ENCODE measurements around the gene NFS1. TPM values are rescaled to one million over a fixed set of nuclear protein-coding genes. Genes with fewer than 3 reads are reported as not detected.

The NFS1 gene
- total RNA-seq, 4 donors from 2014 or later, result 21.1 to 45.5 (median 36.3) TPM

- intact Hi-C loops (cut with DNase I), result no loop called here
- no peak overlapping the region for H3K27ac ChIP-seq
- peaks cover 26 to 30% of the 10 kb centered on the region in 2 donors for H3K4me1 ChIP-seq
- H3K4me3 ChIP-seq (replicated peaks in 1 of 3), result no peak overlapping the region
- H3K27me3 ChIP-seq, result no peaks in the 10 kb centered on the region
- TF ChIP-seq POLR2A (IDR thresholded peaks at IDR 0.05), result no peak
- TF ChIP-seq CTCF (IDR thresholded peaks at IDR 0.05), result no peak
- WGBS, 2 donors, result 95 to 96% methylated on average over 7 to 11 of the region's 11 CpGs
- H3K36me3 ChIP-seq, result peaks cover 11 to 13% of the 10 kb centered on the region in 2 donors
- H3K9me3 ChIP-seq, result no peaks in the 10 kb centered on the region
- no peak for DNase-seq
Observed at GRCh38 chr20:35620818-35621559, 78.2 kb downstream of the NFS1 start.

GRCh38 chr20:35619196-35620095, 79.7 kb downstream of the NFS1 start:
- H3K4me3 ChIP-seq (replicated peaks in 1 of 3), result peak overlapping the region in 2 of 3 donors; percentile 43 to 44
- peaks cover 32 to 37% of the 10 kb centered on the region in 2 donors for H3K4me1 ChIP-seq
- no peak for TF ChIP-seq POLR2A (IDR thresholded peaks at IDR 0.05)
- TF ChIP-seq CTCF (IDR thresholded peaks at IDR 0.05), result peak in 3 of 6 experiments; percentile 10 to 26 (median 24)
- H3K9me3 ChIP-seq, result no peaks in the 10 kb centered on the region
- WGBS, 2 donors, result 8 to 9% methylated on average over 24 to 40 of the region's 49 CpGs
- peak; percentile 80 to 81 for DNase-seq
- no peak overlapping the region for H3K27ac ChIP-seq
- intact Hi-C loops (cut with DNase I), result loop anchor here (5.0 kb wide), 1 partner anchor 263 kb away; no protein-coding TSS in a partner anchor
- no peaks in the 10 kb centered on the region for H3K36me3 ChIP-seq
- H3K27me3 ChIP-seq, result no peaks in the 10 kb centered on the region

GRCh38 chr20:35618263-35619131, 80.7 kb downstream of the NFS1 start:
- WGBS, 2 donors, result 9 to 20% methylated on average over 18 to 22 of the region's 35 CpGs
- peak overlapping the region in 1 of 3 donors; percentile 44 for H3K4me3 ChIP-seq (replicated peaks in 1 of 3)
- no peaks in the 10 kb centered on the region for H3K27me3 ChIP-seq
- intact Hi-C loops (cut with DNase I), result loop anchor here (5.0 kb wide), 1 partner anchor 264 kb away; no protein-coding TSS in a partner anchor
- H3K4me1 ChIP-seq, result peaks cover 32 to 37% of the 10 kb centered on the region in 2 donors
- no peaks in the 10 kb centered on the region for H3K9me3 ChIP-seq
- peak; percentile 20 to 32 for DNase-seq
- H3K27ac ChIP-seq, result no peak overlapping the region
- TF ChIP-seq CTCF (IDR thresholded peaks at IDR 0.05) (no peak), POLR2A (IDR thresholded peaks at IDR 0.05) (no peak)
- H3K36me3 ChIP-seq, result no peaks in the 10 kb centered on the region

Small RNA genes within 50 kb of the gene (small RNA-seq; reads per million reads assigned to genes)
- gene RNU6-759P, result not detected

Other genes starting within 250 kb of the NFS1 start
- gene CEP250, start 243.8 kb downstream of the NFS1 start, total RNA-seq, result 100 to 1,000 TPM in 1 of 4 donors, 10 to 100 TPM in 3; 17.5 to 198 (median 34.8) TPM
- gene C20orf173, start 169.7 kb downstream of the NFS1 start, total RNA-seq, result not detected
- gene ERGIC3, start 157.3 kb downstream of the NFS1 start, total RNA-seq, result 100 to 1,000 TPM; 194 to 419 (median 250) TPM
- 1 to 10 TPM; 2.3 to 6.6 (median 5.5) TPM for gene SPAG4, start 83.5 kb downstream of the NFS1 start, total RNA-seq
- 100 to 1,000 TPM in 3 of 4 donors, 10 to 100 TPM in 1; 80.6 to 166 (median 131) TPM for gene CPNE1, start 34.5 kb downstream of the NFS1 start, total RNA-seq
- 10 to 100 TPM; 30.5 to 44.9 (median 35.7) TPM for gene RBM12, start 34.5 kb downstream of the NFS1 start, total RNA-seq
- 100 to 1,000 TPM in 3 of 4 donors, 10 to 100 TPM in 1; 64.7 to 402 (median 229) TPM for gene ROMO1, start 53 bp upstream of the NFS1 start, total RNA-seq
- gene RBM39, start 42.9 kb upstream of the NFS1 start, total RNA-seq, result 100 to 1,000 TPM; 315 to 475 (median 368) TPM
- gene PHF20, start 72.7 kb upstream of the NFS1 start, total RNA-seq, result 10 to 100 TPM; 28.0 to 51.7 (median 35.2) TPM